Endodermal cell (in vitro differentiated cells): ENCODE measurements around the gene MLH3. TPM values are rescaled to one million over a fixed set of nuclear protein-coding genes. Genes with fewer than 3 reads are reported as not detected.

ENCODE experiments used
- DNase-seq: peaks from one replicate; pipeline ENCODE4 v3.0.0-alpha.2; 2017
- H3K27ac ChIP-seq: 2 replicates; pipeline ENCODE4 v1.5.1; 2013; ENCODE audit warnings: mild to moderate bottlenecking, low read depth, low read length, moderate library complexity
- H3K27me3 ChIP-seq: 2 replicates; pipeline ENCODE4 v1.6.1; 2013; ENCODE audit warnings: mild to moderate bottlenecking, low read length, moderate library complexity; ENCODE audit not compliant: insufficient read depth, control insufficient read depth, poor library complexity, severe bottlenecking
- H3K36me3 ChIP-seq: 2 replicates; pipeline ENCODE4 v1.7.0; 2013; ENCODE audit warnings: mild to moderate bottlenecking, low read length, moderate library complexity; ENCODE audit not compliant: control insufficient read depth, insufficient read depth
- H3K4me1 ChIP-seq: one replicate; pipeline ENCODE4 v1.7.0; 2013; ENCODE audit warnings: low read length; ENCODE audit not compliant: control insufficient read depth, insufficient read depth
- H3K4me3 ChIP-seq: 2 replicates; pipeline ENCODE4 v1.5.1; 2013; ENCODE audit warnings: mild to moderate bottlenecking, low read length, moderate library complexity
- H3K9ac ChIP-seq: 2 replicates; pipeline ENCODE4 v1.6.1; 2013; ENCODE audit warnings: mild to moderate bottlenecking, low read length, moderate library complexity; ENCODE audit not compliant: poor library complexity, severe bottlenecking; ENCODE audit errors: extremely low read depth
- H3K9me3 ChIP-seq: 2 replicates; pipeline ENCODE4 v1.6.1; 2013; ENCODE audit warnings: mild to moderate bottlenecking, low read length, moderate library complexity; ENCODE audit not compliant: control insufficient read depth
- H3K27ac Mint-ChIP-seq: 2 replicates; pipeline ENCODE4 v1.8.0; 2020; ENCODE audit warnings: mixed read lengths
- H3K27me3 Mint-ChIP-seq: 2 replicates; pipeline ENCODE4 v1.8.0; 2021; ENCODE audit warnings: mild to moderate bottlenecking, mixed read lengths; ENCODE audit not compliant: insufficient read depth
- H3K36me3 Mint-ChIP-seq: 2 replicates; pipeline ENCODE4 v1.8.0; 2020; ENCODE audit warnings: low read depth, mixed read lengths
- H3K4me1 Mint-ChIP-seq: 2 replicates; pipeline ENCODE4 v1.8.0; 2020; ENCODE audit warnings: mixed read lengths
- H3K4me3 Mint-ChIP-seq: 2 replicates; pipeline ENCODE4 v1.8.0; 2020; ENCODE audit warnings: mild to moderate bottlenecking, moderate library complexity, mixed read lengths
- H3K9me3 Mint-ChIP-seq: 2 replicates; pipeline ENCODE4 v1.8.0; 2020; ENCODE audit warnings: mild to moderate bottlenecking, mixed read lengths
- CTCF ChIP-seq: fragments of 200-600 bp; sonication (generic); conservative IDR thresholded peaks from 2 replicates; pipeline ENCODE4 v1.5.0; 2021; ENCODE audit warnings: antibody characterized with exemption, mild to moderate bottlenecking
- WGBS, 2 experiments: methylation state at CpG; one replicate each; pipeline versions ENCODE4 v1.1.5 to v1.1.7; 2013; ENCODE audit warnings: missing lambda C conversion rate in 2 of 2, mixed read lengths in 1 of 2; ENCODE audit not compliant: insufficient coverage in 1 of 2, insufficient read length in 1 of 2; 5-methylcytosine and 5-hydroxymethylcytosine counted together
- total RNA-seq, 2 donors: library from RNA; stranded (reverse); fragmentation: NEBNext Ultra II Directional in 1 of 2; extraction: Animal tissue kit (Norgen Biotek cat#: 25700) in 1 of 2; gene quantifications; 2 replicates in 1 of 2; 3 replicates in 1 of 2; pipeline ENCODE4 v1.2.1, GENCODE V29; 2021

Gene MLH3
- total RNA-seq, 2 donors from 2014 or later = 18.7 to 34.6 TPM

- H3K4me1 Mint-ChIP-seq = peaks cover 36% of the 10 kb centered on the region
- H3K9ac ChIP-seq = no peak overlapping the region
- H3K4me3 ChIP-seq = no peak overlapping the region
- H3K27me3 Mint-ChIP-seq = no peaks in the 10 kb centered on the region
- no peaks in the 10 kb centered on the region for H3K9me3 ChIP-seq
- no peaks in the 10 kb centered on the region for H3K9me3 Mint-ChIP-seq
- H3K4me3 Mint-ChIP-seq = no peak overlapping the region
- no peaks in the 10 kb centered on the region for H3K36me3 Mint-ChIP-seq
- no peak for TF ChIP-seq CTCF
- 95 to 100% methylated on average over 1 to 5 of the region's 5 CpGs for WGBS, 2 experiments
- H3K27me3 ChIP-seq = no peaks in the 10 kb centered on the region
- H3K4me1 ChIP-seq = peaks cover 26% of the 10 kb centered on the region
- no peak for DNase-seq
- H3K27ac Mint-ChIP-seq = no peak overlapping the region
- H3K36me3 ChIP-seq = no peaks in the 10 kb centered on the region
- H3K27ac ChIP-seq = no peak overlapping the region
Measured at GRCh38 chr14:74981833-74982232, 69.4 kb downstream of the MLH3 start.

GRCh38 chr14:74981462-74981782 lies 69.8 kb downstream of the MLH3 start:
- no peaks in the 10 kb centered on the region for H3K9me3 ChIP-seq

GRCh38 chr14:74980731-74981461 lies 70.4 kb downstream of the MLH3 start:
- WGBS, 2 experiments = 44 to 45% methylated on average over 25 to 35 of the region's 35 CpGs
- H3K27ac Mint-ChIP-seq = peak overlapping the region; percentile 39
- peak; percentile 38 for TF ChIP-seq CTCF
- H3K27ac ChIP-seq = peak overlapping the region; percentile 68
- peak; percentile 90 for DNase-seq
- no peak overlapping the region for H3K9ac ChIP-seq
- H3K36me3 ChIP-seq = no peaks in the 10 kb centered on the region
- peaks cover 36% of the 10 kb centered on the region for H3K4me1 Mint-ChIP-seq
- peaks cover 26% of the 10 kb centered on the region for H3K4me1 ChIP-seq
- no peak overlapping the region for H3K4me3 Mint-ChIP-seq
- H3K9me3 ChIP-seq = no peaks in the 10 kb centered on the region
- no peak overlapping the region for H3K4me3 ChIP-seq
- peaks cover 1% of the 10 kb centered on the region for H3K27me3 Mint-ChIP-seq
- H3K9me3 Mint-ChIP-seq = no peaks in the 10 kb centered on the region
- H3K27me3 ChIP-seq = no peaks in the 10 kb centered on the region
- no peaks in the 10 kb centered on the region for H3K36me3 Mint-ChIP-seq

More at GRCh38 chr14:74981462-74981782, 69.8 kb downstream of the MLH3 start:
- Histone ChIP-seq H3K4me1 (peaks cover 26% of the 10 kb centered on the region), H3K27me3 (no peaks in the 10 kb centered on the region), H3K36me3 (no peaks in the 10 kb centered on the region), H3K27ac (no peak overlapping the region), H3K9ac (no peak overlapping the region), H3K4me3 (no peak overlapping the region)
- Mint-ChIP-seq H3K36me3 (no peaks in the 10 kb centered on the region), H3K9me3 (no peaks in the 10 kb centered on the region), H3K27ac (no peak overlapping the region), H3K4me3 (no peak overlapping the region), H3K4me1 (peaks cover 36% of the 10 kb centered on the region), H3K27me3 (no peaks in the 10 kb centered on the region)
- whole genome bisulfite sequencing, 2 experiments = 88 to 92% methylated on average over 8 to 9 of the region's 9 CpGs
- no peak for DNase-seq
- no peak for TF ChIP-seq CTCF
